Breast epithelium (tissue), 4 donors: ENCODE data around the gene KLHL5. TPM values are rescaled to one million over a fixed set of nuclear protein-coding genes. Genes with fewer than 3 reads are reported as not detected.

ENCODE experiments used
- DNase-seq, 2 donors: peaks; one replicate each; pipeline ENCODE4 v3.0.0-alpha.2; 2019; ENCODE audit warnings: low spot score in 2 of 2
- H3K27ac ChIP-seq, 2 donors: fragments of 200-600 bp; sonication (generic) in 1 of 2; one replicate each; pipeline ENCODE4 v1.5.1; 2016 to 2019; ENCODE audit warnings: mild to moderate bottlenecking in 1 of 2
- H3K27me3 ChIP-seq, 2 donors: fragments of 200-600 bp; sonication (generic) in 1 of 2; one replicate each; pipeline versions ENCODE4 v1.5.1 to v1.6.0; 2017 to 2019; ENCODE audit warnings: control low read depth in 1 of 2, mild to moderate bottlenecking in 1 of 2
- H3K36me3 ChIP-seq: fragments of 200-600 bp; one replicate; pipeline ENCODE4 v1.5.1; 2019
- H3K4me1 ChIP-seq, 2 donors: fragments of 200-600 bp; sonication (generic); one replicate each; pipeline ENCODE4 v1.5.1; 2016 to 2019; ENCODE audit warnings: control low read depth in 1 of 2
- H3K4me3 ChIP-seq, 3 donors: fragments of 200-600 bp; sonication (generic); 1 replicate in 2 of 3; 2 replicates in 1 of 3; pipeline ENCODE4 v1.5.1; 2016 to 2019; ENCODE audit warnings: mild to moderate bottlenecking in 3 of 3, moderate library complexity in 2 of 3
- H3K9me3 ChIP-seq, 2 donors: fragments of 200-600 bp; sonication (generic) in 1 of 2; one replicate each; pipeline ENCODE4 v1.5.1; 2016 to 2019; ENCODE audit warnings: control low read depth in 1 of 2
- POLR2A ChIP-seq: fragments of 450-650 bp; IDR thresholded peaks from one replicate; pipeline ENCODE4 v1.6.1; 2016; ENCODE audit warnings: antibody characterized with exemption, mild to moderate bottlenecking, moderate library complexity
- POLR2AphosphoS5 ChIP-seq, 3 donors: sonication (generic); formaldehyde crosslinking; IDR thresholded peaks; one replicate each; pipeline ENCODE4 v1.6.1; 2017; ENCODE audit warnings: antibody characterized with exemption in 3 of 3
- intact Hi-C: fragments of 100-400 bp; cut with DNase I; formaldehyde crosslinking; loops from one replicate; pipeline ENCODE4 v1.15.1; 2023; ENCODE audit warnings: low total_unique reads
- total RNA-seq, 3 donors: library from RNA; depleted of rRNA; stranded (reverse); fragments of >200 nt; gene quantifications; one replicate each; pipeline ENCODE4 v1.1.0, GENCODE V29; 2016
- TF ChIP-seq, protein P1 (sequence below), 3 donors: fragments of 450-650 bp; IDR thresholded peaks; one replicate each; pipeline ENCODE4 v1.5.1; 2016 to 2017; ENCODE audit warnings: antibody characterized with exemption in 3 of 3, mild to moderate bottlenecking in 3 of 3, moderate library complexity in 3 of 3

Gene KLHL5
- total RNA-seq, 3 donors from 2014 or later = 23.0 to 54.9 (median 54.7) TPM

DNA sequence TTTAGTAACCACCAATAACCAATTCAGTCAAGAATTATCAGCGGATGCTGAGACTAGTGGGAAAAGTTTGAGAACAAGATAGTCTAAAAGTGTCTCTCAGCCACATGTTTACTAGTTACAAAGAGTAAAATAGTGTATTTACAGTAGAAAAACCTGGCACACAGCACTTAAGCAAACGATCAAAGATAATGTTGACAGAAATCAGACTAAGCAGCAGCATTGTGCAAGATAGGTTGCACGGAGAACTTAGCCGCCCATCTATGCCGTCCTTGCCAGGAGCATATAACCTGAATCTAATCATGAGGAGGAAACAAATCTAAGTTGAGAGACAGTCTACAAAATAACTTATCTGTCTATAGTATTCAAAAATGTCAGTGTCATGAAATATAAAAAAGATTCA lies 35.3 kb downstream of the KLHL5 start:
- no peaks in the 10 kb centered on the region for H3K36me3 ChIP-seq
- H3K27me3 ChIP-seq = no peaks in the 10 kb centered on the region
- no peak for TF ChIP-seq POLR2AphosphoS5 (IDR thresholded peaks at IDR 0.05)
- no peak for TF ChIP-seq POLR2A
- TF ChIP-seq, protein P1, sequence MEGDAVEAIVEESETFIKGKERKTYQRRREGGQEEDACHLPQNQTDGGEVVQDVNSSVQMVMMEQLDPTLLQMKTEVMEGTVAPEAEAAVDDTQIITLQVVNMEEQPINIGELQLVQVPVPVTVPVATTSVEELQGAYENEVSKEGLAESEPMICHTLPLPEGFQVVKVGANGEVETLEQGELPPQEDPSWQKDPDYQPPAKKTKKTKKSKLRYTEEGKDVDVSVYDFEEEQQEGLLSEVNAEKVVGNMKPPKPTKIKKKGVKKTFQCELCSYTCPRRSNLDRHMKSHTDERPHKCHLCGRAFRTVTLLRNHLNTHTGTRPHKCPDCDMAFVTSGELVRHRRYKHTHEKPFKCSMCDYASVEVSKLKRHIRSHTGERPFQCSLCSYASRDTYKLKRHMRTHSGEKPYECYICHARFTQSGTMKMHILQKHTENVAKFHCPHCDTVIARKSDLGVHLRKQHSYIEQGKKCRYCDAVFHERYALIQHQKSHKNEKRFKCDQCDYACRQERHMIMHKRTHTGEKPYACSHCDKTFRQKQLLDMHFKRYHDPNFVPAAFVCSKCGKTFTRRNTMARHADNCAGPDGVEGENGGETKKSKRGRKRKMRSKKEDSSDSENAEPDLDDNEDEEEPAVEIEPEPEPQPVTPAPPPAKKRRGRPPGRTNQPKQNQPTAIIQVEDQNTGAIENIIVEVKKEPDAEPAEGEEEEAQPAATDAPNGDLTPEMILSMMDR (IDR thresholded peaks at IDR 0.05) = no peak
- H3K4me3 ChIP-seq = no peak overlapping the region
- no peaks in the 10 kb centered on the region for H3K4me1 ChIP-seq
- no peak overlapping the region for H3K27ac ChIP-seq
- intact Hi-C loops = no loop called here
- H3K9me3 ChIP-seq = no peaks in the 10 kb centered on the region
- DNase-seq = no peak

DNA sequence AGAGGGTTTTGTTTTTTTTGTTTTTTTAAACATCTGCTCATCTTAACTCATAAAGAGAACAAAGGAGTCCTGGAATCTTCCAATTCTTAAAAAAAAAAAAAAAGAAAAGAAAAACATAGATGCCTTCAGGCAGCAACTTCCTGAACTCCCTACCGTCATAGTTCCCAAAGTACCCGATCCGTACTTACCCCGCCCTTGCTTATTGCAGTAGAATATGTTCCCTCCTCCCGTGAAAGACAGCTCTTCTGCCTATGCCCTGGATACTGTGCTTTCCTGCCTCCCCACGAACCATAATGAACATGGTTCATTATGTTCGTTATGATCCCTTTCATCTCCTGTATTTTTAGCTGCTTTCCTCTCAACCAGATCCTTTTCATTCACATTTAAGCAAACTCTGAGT lies 40.3 kb downstream of the KLHL5 start:
- Histone ChIP-seq H3K27ac (no peak overlapping the region), H3K4me1 (no peaks in the 10 kb centered on the region), H3K9me3 (no peaks in the 10 kb centered on the region), H3K36me3 (no peaks in the 10 kb centered on the region), H3K4me3 (no peak overlapping the region), H3K27me3 (no peaks in the 10 kb centered on the region)
- intact Hi-C loops = no loop called here
- DNase-seq = no peak
- TF ChIP-seq POLR2A = no peak
- TF ChIP-seq, protein P1 (IDR thresholded peaks at IDR 0.05) = no peak
- TF ChIP-seq POLR2AphosphoS5 (IDR thresholded peaks at IDR 0.05) = no peak

GRCh38 chr4:39103291-39103690 lies 41.3 kb downstream of the KLHL5 start:
- TF ChIP-seq POLR2AphosphoS5 (IDR thresholded peaks at IDR 0.05) = no peak
- TF ChIP-seq, protein P1 (IDR thresholded peaks at IDR 0.05) = no peak
- TF ChIP-seq POLR2A = no peak
- H3K27ac ChIP-seq = no peak overlapping the region
- H3K36me3 ChIP-seq = no peaks in the 10 kb centered on the region

GRCh38 chr4:39104255-39104654 lies 42.2 kb downstream of the KLHL5 start:
- DNase-seq = no peak
- H3K36me3 ChIP-seq = no peaks in the 10 kb centered on the region
- no peaks in the 10 kb centered on the region for H3K27me3 ChIP-seq
- no peak overlapping the region for H3K4me3 ChIP-seq
- no peaks in the 10 kb centered on the region for H3K4me1 ChIP-seq
- intact Hi-C loops = no loop called here
- no peaks in the 10 kb centered on the region for H3K9me3 ChIP-seq
- no peak for TF ChIP-seq POLR2A
- no peak for TF ChIP-seq POLR2AphosphoS5 (IDR thresholded peaks at IDR 0.05)
- TF ChIP-seq, protein P1 (IDR thresholded peaks at IDR 0.05) = no peak
- no peak overlapping the region for H3K27ac ChIP-seq

More at GRCh38 chr4:39103291-39103690, 41.3 kb downstream of the KLHL5 start:
- H3K27me3 ChIP-seq = no peaks in the 10 kb centered on the region
- no peaks in the 10 kb centered on the region for H3K9me3 ChIP-seq
- no peak overlapping the region for H3K4me3 ChIP-seq
- no peak for DNase-seq
- intact Hi-C loops = no loop called here
- no peaks in the 10 kb centered on the region for H3K4me1 ChIP-seq

DNA sequence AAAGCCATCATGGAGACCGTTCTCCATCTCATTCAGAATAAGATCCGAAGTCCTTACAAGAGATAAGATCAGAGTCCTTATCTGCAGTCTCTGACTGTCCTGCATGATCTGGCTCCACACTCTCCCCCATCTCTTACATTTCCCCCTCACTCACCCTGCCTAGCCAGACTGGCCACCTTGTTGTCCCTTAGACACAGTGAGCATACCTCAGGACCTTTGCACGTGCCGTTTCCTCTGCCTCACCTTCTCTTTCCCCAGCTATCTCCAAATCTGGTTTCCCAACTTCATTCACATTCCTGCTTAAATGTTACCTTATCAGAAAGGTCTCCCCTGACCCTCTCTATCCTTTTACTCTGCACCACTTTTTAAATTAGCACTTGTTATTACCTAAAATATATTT lies 44.0 kb downstream of the KLHL5 start:
- no peak overlapping the region for H3K27ac ChIP-seq
- no peak for DNase-seq
- TF ChIP-seq POLR2A = no peak
- TF ChIP-seq POLR2AphosphoS5 (IDR thresholded peaks at IDR 0.05) = no peak
- TF ChIP-seq, protein P1 (IDR thresholded peaks at IDR 0.05) = no peak
- H3K4me1 ChIP-seq = no peaks in the 10 kb centered on the region
- H3K9me3 ChIP-seq = no peaks in the 10 kb centered on the region
- intact Hi-C loops = no loop called here
- H3K27me3 ChIP-seq = no peaks in the 10 kb centered on the region
- H3K36me3 ChIP-seq = no peaks in the 10 kb centered on the region
- no peak overlapping the region for H3K4me3 ChIP-seq
